HG03442 (cell line): ENCODE results near the gene SRGAP3.

ENCODE experiments used
- ATAC-seq: cut with Tn5 transposase; IDR thresholded peaks from one replicate; pipeline ENCODE4 v1.9.1; 2021; ENCODE audit warnings: mild to moderate bottlenecking, moderate library complexity; ENCODE audit not compliant: unreplicated experiment

Gene SRGAP3

DNA sequence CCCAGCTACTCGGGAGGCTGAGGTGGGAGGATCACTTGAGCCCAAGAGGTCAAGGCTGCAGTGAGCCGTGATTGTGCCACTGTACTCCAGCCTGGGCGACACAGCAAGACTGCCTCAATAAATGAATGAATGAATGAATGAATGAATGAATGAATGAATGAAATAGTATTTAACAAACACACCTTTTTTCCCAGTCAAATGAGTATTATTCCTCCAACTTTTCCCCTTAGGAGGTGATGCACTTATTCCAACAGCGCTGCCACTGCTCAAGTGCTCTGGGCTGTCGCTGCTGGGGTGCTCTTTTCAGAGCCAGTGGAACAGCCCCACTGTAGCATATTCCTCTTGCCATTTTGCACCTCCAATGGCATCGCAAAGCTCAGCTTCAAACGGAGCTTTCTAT lies 219.4 kb downstream of the SRGAP3 start:
- no peak for ATAC-seq

- no peak for ATAC-seq
Measured at GRCh38 chr3:9028134-9028533, 221.3 kb downstream of the SRGAP3 start.

GRCh38 chr3:9026320-9027045 lies 223.0 kb downstream of the SRGAP3 start:
- no peak for ATAC-seq

GRCh38 chr3:9024341-9024740 lies 225.1 kb downstream of the SRGAP3 start:
- no peak for ATAC-seq

DNA sequence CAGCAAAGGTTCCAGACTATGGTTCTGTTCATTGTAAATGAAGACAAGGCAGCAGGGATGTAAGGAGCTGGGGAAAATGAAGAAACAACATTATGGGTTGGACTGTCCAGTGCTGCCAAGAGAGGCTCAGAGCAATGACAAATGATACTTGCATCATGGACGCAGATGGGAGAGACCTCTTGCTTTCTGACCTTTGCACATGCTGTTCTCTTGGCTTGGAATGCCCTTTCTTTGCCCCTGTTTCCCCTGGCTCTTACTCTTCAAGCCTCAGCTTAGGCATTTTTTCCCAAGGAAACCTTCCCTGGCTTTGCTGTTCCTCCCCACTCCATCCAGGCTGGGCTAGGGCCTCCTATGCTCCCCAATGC lies 226.2 kb downstream of the SRGAP3 start:
- no peak for ATAC-seq

- ATAC-seq = no peak
Measured at GRCh38 chr3:9022305-9023225, 226.9 kb downstream of the SRGAP3 start.

- ATAC-seq = no peak
Measured at GRCh38 chr3:9021271-9022009, 228.0 kb downstream of the SRGAP3 start.

GRCh38 chr3:9020426-9020825 lies 229.0 kb downstream of the SRGAP3 start:
- no peak for ATAC-seq

DNA sequence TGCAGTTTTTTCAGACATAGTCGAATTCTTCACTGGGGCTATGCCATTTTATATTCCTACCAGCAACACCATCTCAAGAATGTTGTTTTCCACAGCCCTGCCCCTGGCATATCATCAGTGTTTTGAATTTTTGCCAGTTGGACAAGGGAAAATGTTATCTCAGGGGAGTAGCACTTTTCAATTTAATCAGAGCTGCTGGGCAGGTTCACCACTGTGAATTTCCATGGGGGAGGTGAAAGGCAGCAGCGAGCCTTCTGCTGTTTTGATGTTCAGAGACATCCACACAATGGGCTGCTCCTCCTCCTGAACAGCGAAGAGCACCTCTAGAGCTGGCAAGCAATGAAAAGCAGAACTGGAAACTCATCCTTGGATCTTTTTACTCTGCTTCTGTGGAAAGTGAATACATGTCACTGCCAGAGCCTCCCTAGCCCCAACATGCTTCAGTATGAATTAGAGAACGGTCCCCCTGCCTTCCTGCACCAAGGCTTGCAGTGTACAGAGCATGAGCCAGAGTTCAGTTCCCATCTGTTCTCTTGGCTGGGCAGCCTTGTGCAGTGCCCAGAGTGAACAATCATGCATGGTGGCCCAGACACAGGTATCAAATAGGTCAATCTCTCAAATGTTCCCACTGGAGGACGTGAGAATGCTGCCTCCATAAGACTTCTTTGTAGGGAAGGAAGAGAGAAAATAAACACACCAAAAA lies 230.0 kb downstream of the SRGAP3 start:
- ATAC-seq = no peak

GRCh38 chr3:9015250-9015649 lies 234.2 kb downstream of the SRGAP3 start:
- ATAC-seq = no peak

- no peak for ATAC-seq
Measured at GRCh38 chr3:9013782-9014563, 235.5 kb downstream of the SRGAP3 start.

DNA sequence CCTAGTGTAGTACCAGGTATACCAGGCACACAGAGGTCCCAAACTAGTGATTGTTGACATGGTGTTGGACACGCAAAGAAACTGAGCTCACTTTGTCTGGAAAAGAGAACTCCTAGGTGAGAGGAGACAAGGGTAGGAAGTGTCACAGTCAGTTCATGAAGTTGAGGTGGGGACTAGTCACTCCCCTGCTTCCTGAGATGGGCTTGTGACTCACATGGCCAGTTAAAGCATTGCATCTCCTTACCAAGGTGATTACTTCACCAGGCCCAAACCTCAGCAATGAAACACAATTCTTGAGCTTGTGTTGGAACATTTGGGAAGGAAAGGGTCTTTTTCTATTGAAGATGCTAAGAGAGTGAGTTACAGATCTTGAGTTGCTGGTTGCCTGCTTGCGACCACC lies 236.9 kb downstream of the SRGAP3 start:
- ATAC-seq = no peak

DNA sequence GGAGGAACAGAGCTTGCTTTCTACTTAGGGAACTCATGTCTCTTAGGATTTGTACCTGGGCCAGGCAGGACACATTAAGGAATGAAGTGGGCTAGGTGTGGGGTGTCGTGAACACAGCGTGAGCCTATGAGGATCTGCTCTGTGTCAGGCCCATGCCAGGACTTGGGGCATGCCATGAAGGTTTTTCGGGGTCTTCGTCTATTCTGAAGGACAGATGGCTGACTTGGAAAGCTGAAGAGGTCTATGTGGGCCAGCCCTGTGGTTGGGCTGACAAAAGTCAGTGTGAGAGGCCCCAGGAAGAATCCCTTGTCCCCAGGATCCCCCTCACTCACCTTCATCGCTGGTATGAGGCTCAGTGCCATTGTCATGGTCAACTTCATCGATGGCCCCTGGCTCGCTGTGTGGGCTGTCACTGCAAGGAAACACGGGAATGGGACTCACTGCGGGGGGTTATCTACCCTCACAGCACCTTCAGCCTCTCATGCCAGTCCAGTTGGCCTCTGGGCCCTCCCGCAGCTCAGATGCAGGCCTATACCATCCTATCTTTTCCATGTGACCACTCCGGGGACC lies 239.4 kb downstream of the SRGAP3 start:
- no peak for ATAC-seq

DNA sequence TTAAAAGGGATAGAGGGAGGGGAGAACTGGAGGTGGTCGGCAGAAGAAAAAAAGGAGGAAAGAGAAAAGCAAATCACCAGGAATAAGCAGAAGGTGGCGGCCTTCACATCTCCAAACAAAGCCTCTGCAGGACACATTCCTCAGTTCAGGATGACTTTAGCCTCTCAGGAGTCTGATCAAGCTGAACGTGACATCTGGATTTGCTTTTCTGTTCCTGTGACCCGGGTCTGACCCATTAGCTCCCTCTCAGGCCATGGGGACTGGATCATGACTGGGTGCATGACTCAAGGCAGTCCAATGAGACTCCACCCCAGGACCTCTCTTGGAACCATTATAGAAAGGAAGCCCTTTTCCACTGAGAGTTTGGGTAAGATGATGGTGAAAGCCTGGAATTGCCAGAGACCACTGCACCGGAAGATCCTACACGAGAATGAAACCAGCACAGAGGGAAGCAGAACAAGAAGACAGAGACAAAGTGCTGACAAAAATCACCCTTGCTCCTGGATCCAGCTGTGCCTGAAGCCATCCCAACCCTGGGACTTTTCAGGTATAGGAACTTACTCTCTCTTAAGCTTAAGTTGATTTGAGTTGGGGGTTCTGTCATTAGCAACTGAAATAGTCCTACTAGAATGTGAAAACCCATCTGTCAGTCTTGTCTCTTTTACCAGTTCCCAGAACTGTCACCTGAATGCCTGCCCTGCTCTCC lies 240.7 kb downstream of the SRGAP3 start:
- no peak for ATAC-seq

DNA sequence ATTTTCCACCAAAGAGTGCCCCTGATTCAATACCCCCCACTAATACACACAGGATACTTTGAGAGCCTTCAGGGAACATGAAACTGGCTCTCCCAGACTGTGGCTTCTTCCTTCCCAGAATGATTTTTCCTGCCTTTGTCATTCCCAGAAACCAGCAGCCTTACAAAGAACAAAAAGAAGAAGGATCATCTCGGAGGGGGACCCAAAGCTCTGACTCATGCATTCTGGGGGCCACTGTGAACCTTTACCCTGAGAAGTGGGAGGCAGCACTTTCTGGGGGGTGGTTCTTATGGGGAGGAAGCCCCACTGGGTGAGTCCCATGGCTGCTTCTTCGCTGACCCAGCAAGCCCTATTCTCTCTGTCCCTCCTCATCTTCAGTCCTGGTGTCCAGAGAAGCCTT lies 241.5 kb downstream of the SRGAP3 start:
- no peak for ATAC-seq

DNA sequence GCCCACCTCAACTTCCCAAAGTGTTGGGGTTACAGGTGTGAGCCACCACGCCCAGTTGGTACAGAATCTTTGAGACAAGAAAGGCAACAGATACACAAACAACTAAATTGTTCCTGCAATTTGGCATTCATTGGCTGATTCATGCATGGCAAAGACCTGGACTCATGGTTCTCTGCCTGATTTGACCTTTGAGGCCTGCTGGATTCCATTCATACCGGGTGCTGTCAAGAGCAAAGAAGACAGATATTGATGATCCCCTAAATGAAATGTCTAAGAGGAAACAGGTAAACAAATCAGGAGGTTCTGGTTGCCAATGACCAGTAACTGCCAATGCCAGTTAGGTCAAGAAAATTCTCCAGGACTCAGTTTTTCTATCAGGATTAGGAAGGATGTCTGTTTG lies 242.2 kb downstream of the SRGAP3 start:
- ATAC-seq = no peak

GRCh38 chr3:9000041-9000440 lies 249.4 kb downstream of the SRGAP3 start:
- no peak for ATAC-seq

GRCh38 chr3:8997151-8997550 lies 252.3 kb downstream of the SRGAP3 start:
- no peak for ATAC-seq

- no peak for ATAC-seq
Measured at GRCh38 chr3:8996681-8997121, 252.7 kb downstream of the SRGAP3 start.
